ENCODE results near the gene PLEKHO2.
"Not testable (repeated sequence)": the region's sequence is repeated elsewhere in the genome, so short reads cannot be mapped to it uniquely, and the experiment has no call there.

The PLEKHO2 gene

GRCh38 chr15:64813075-64813474 lies 28.6 kb upstream of the PLEKHO2 start:
- TF ChIP-seq, protein P1, sequence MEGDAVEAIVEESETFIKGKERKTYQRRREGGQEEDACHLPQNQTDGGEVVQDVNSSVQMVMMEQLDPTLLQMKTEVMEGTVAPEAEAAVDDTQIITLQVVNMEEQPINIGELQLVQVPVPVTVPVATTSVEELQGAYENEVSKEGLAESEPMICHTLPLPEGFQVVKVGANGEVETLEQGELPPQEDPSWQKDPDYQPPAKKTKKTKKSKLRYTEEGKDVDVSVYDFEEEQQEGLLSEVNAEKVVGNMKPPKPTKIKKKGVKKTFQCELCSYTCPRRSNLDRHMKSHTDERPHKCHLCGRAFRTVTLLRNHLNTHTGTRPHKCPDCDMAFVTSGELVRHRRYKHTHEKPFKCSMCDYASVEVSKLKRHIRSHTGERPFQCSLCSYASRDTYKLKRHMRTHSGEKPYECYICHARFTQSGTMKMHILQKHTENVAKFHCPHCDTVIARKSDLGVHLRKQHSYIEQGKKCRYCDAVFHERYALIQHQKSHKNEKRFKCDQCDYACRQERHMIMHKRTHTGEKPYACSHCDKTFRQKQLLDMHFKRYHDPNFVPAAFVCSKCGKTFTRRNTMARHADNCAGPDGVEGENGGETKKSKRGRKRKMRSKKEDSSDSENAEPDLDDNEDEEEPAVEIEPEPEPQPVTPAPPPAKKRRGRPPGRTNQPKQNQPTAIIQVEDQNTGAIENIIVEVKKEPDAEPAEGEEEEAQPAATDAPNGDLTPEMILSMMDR (IDR thresholded peaks at IDR 0.05; ENCODE audit: insufficient read depth, low read depth, low read length, missing control alignments), result no peak
- DNase-seq (ENCODE audit: low read depth), result peak; percentile 87
- H3K4me3 ChIP-seq (ENCODE audit: low read depth, low read length), result no peak overlapping the region

DNA sequence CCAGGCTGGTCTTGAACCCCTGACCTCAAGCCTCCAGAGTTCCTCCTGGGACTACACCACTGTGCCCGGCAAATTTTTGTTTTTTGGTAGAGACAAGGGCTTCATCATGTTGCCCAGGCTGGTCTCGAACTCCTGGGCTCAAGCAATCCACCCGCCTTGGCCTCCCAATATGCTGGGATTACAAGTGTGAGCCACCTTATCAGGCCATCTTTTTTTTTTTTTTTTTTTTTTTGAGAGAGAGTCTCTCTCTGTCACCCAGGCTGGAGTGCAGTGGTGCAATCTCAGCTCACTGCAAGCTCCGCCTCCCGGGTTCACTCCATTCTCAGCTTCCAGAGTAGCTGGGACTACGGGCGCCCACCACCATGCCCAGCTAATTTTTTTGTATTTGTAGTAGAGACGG lies 27.4 kb upstream of the PLEKHO2 start:
- DNase-seq (ENCODE audit: low read depth); H3K4me3 ChIP-seq (ENCODE audit: low read depth, low read length): not testable (repeated sequence)

GRCh38 chr15:64814965-64815364 lies 26.8 kb upstream of the PLEKHO2 start:
- H3K4me3 ChIP-seq (ENCODE audit: low read depth, low read length); DNase-seq (ENCODE audit: low read depth): not testable (repeated sequence)

GRCh38 chr15:64816452-64816851 lies 25.3 kb upstream of the PLEKHO2 start:
- TF ChIP-seq, protein P1 (IDR thresholded peaks at IDR 0.05; ENCODE audit: insufficient read depth, low read depth, low read length, missing control alignments), result no peak
- no peak overlapping the region for H3K4me3 ChIP-seq (ENCODE audit: low read depth, low read length)
- DNase-seq (ENCODE audit: low read depth), result no peak

- H3K4me3 ChIP-seq (ENCODE audit: low read depth, low read length), result peak overlapping the region; percentile 88
- peak; percentile 46 for DNase-seq (ENCODE audit: low read depth)
- TF ChIP-seq, protein P1 (IDR thresholded peaks at IDR 0.05; ENCODE audit: insufficient read depth, low read depth, low read length, missing control alignments), result no peak
These were observed 16.7 kb upstream of the PLEKHO2 start for GRCh38 chr15:64824929-64825430.

DNA sequence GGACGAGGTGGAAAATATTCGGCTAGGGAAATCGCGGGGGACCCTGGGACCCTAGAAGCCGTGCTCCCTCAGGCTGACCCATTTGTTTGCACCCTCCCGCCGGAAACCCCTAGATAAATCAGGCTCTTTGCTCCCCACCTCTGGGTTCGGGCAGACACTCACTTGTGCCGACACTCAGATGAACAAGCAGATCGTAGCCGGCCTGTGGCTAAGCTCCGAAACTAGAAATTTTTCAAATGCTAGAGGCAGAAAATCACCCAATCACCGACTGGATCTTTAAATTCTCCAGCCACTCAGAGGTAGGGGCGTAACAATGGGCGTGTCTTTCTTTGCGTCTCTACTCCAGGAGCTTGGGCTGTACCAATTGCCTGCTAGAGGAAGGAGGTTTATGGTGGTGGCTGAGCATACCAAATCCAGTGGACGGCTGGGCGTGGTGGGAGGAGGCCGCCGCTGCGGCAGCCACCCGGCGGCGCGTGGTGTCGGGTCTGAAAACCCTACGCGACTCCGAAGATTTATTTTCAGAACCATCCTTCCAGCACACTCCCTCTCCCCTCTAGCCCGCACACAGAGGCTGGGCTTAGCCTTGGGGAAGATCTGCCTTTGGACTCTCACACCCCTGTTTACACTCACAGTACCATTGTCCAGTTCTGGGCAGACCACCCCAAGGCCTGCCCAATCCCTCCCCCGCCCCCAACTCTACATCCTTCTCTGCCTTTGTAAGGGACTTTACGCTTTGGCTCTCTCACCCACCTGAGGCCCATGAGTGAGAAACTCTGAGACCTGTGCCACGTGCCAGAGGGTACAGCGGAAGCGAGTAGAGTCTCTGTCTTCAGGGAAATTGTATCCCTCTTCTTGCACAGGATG lies 16.1 kb upstream of the PLEKHO2 start, which contains the start of gene PIF1:
PIF1 (minus strand) TSS at position 217 of the 864 bp plus-strand sequence. CDS start 1,312 bp downstream, outside the sequence.
- DNase-seq (ENCODE audit: low read depth), result peak; percentile 99
- H3K4me3 ChIP-seq (ENCODE audit: low read depth, low read length), result peak within 1 kb of the TSS; percentile 88
- TF ChIP-seq, protein P1 (IDR thresholded peaks at IDR 0.05; ENCODE audit: insufficient read depth, low read depth, low read length, missing control alignments), result no peak

- H3K4me3 ChIP-seq (ENCODE audit: low read depth, low read length), result no peak overlapping the region
- DNase-seq (ENCODE audit: low read depth), result no peak
- TF ChIP-seq, protein P1 (IDR thresholded peaks at IDR 0.05; ENCODE audit: insufficient read depth, low read depth, low read length, missing control alignments), result no peak
These were observed 12.7 kb upstream of the PLEKHO2 start for GRCh38 chr15:64828985-64829384.

DNA sequence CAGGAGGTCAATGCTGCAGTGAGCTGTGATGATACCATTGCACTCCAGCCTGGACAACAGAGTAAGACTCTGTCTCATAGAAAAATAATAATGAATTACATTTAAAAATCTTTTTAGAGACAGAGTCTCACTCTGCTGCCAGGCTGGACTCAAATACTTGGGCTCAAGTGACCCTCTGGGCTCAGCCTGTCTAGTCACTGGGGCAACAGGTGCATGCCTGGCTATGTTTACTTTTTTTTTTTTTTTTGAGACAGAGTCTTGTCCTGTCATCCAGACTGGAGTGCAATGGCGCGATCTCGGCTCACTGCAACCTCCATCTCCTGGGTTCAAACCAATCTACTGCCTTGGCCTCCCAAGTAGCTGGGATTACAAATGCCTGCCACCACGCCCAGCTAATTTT lies 8.0 kb upstream of the PLEKHO2 start:
- H3K4me3 ChIP-seq (ENCODE audit: low read depth, low read length), result no peak overlapping the region
- TF ChIP-seq, protein P1 (IDR thresholded peaks at IDR 0.05; ENCODE audit: insufficient read depth, low read depth, low read length, missing control alignments), result no peak
- no peak for DNase-seq (ENCODE audit: low read depth)

Data from GM12865 (cell line).